GM23338 (cell line): ENCODE data around the gene TET2.

ENCODE experiments used
- CTCF ChIP-seq, 2 experiments: fragments of 200-600 bp in 1 of 2; sonication (generic) in 1 of 2; conservative IDR thresholded peaks; 2 replicates each; pipeline versions ENCODE4 v1.5.1 to v1.6.1; 2016 to 2017; ENCODE audit warnings: antibody characterized with exemption in 2 of 2, low read depth in 2 of 2, mild to moderate bottlenecking in 2 of 2, moderate library complexity in 1 of 2
- EZH2 ChIP-seq: fragments of 200-600 bp; sonication (generic); IDR thresholded peaks from one replicate; pipeline ENCODE4 v1.8.0; 2017; ENCODE audit warnings: antibody characterized with exemption, mild to moderate bottlenecking, low read depth; ENCODE audit not compliant: unreplicated experiment
- POLR2AphosphoS5 ChIP-seq: IDR thresholded peaks from 2 replicates; pipeline ENCODE4 v1.6.1; 2016; ENCODE audit warnings: antibody characterized with exemption, low read depth

GRCh38 chr4:105106426-105106825 is 40.2 kb upstream of the TET2 start:
- no peak for TF ChIP-seq CTCF (conservative IDR thresholded peaks at IDR 0.05; ENCODE audit: low read depth in 2 of 2)
- no peak for TF ChIP-seq EZH2
- no peak for TF ChIP-seq POLR2AphosphoS5
